Sigmoid colon (tissue), 7 donors: Measurements from ENCODE around the gene PGS1. TPM values are rescaled to one million over a fixed set of nuclear protein-coding genes. Genes with fewer than 3 reads are reported as not detected.
A peak's percentile ranks its signal among the peaks of the same experiment; 100 is the strongest.

ENCODE experiments used
- DNase-seq: peaks from one replicate; pipeline ENCODE4 v3.0.0-alpha.2; 2019
- H3K27ac ChIP-seq, 4 donors: fragments of 200-600 bp; sonication (generic); one replicate each; pipeline ENCODE4 v1.5.1; 2016 to 2019; ENCODE audit warnings: mild to moderate bottlenecking in 1 of 4
- H3K27me3 ChIP-seq, 3 donors: fragments of 200-600 bp; sonication (generic); one replicate each; pipeline ENCODE4 v1.5.1; 2019; ENCODE audit warnings: mild to moderate bottlenecking in 1 of 3
- H3K36me3 ChIP-seq, 4 donors: fragments of 200-600 bp; sonication (generic); one replicate each; pipeline ENCODE4 v1.5.1; 2016 to 2019
- H3K4me1 ChIP-seq, 4 donors: fragments of 200-600 bp; sonication (generic); one replicate each; pipeline ENCODE4 v1.5.1; 2017 to 2019
- H3K4me3 ChIP-seq, 4 donors: fragments of 200-600 bp; sonication (generic); one replicate each; pipeline ENCODE4 v1.5.1; 2017 to 2019; ENCODE audit warnings: mild to moderate bottlenecking in 2 of 4, moderate library complexity in 1 of 4
- H3K9me3 ChIP-seq, 4 donors: fragments of 200-600 bp in 3 of 4; sonication (generic) in 3 of 4; one replicate each; pipeline versions ENCODE4 v1.5.1 to v1.6.1; 2013 to 2019
- EP300 ChIP-seq, 4 donors: sonication (generic); formaldehyde crosslinking; IDR thresholded peaks; one replicate each; pipeline ENCODE4 v1.6.1; 2017; ENCODE audit warnings: antibody characterized with exemption in 4 of 4
- POLR2A ChIP-seq, 2 donors: fragments of 450-650 bp; IDR thresholded peaks; one replicate each; pipeline ENCODE4 v1.6.1; 2016; ENCODE audit warnings: antibody characterized with exemption in 2 of 2, mild to moderate bottlenecking in 2 of 2, moderate library complexity in 2 of 2
- POLR2AphosphoS5 ChIP-seq, 4 donors: sonication (generic); formaldehyde crosslinking; IDR thresholded peaks; one replicate each; pipeline ENCODE4 v1.6.1; 2017; ENCODE audit warnings: antibody characterized with exemption in 4 of 4
- WGBS, 2 donors: extraction: QIAGEN DNeasy Blood & Tissue Kit; methylation state at CpG; one replicate each; pipeline ENCODE4 v1.1.7; 2013; 5-methylcytosine and 5-hydroxymethylcytosine counted together
- intact Hi-C: fragments of 100-400 bp; cut with DNase I; formaldehyde crosslinking; loops from one replicate; pipeline ENCODE4 v1.15.1; 2023
- polyA plus RNA-seq, 3 donors: library from polyadenylated mRNA; stranded (reverse); fragments of 200-250 nt; gene quantifications; one replicate each; pipeline ENCODE4 v1.2.3, GENCODE V29; 2013
- total RNA-seq, 4 donors: library from RNA; depleted of rRNA; stranded (reverse); fragments of >200 nt; gene quantifications; one replicate each; pipeline ENCODE4 v1.1.0, GENCODE V29; 2016
- TF ChIP-seq, protein P1 (sequence below), 4 experiments: fragments of 450-650 bp in 3 of 4; fragments of 200-600 bp in 1 of 4; IDR thresholded peaks; one replicate each; pipeline ENCODE4 v1.5.1; 2016 to 2019; ENCODE audit warnings: antibody characterized with exemption in 4 of 4, mild to moderate bottlenecking in 3 of 4, moderate library complexity in 2 of 4
- donor health status: healthy with polysubstance abuse.
- donor health status: Bipolar disorder and iron deficiency.
- donor health status: healthy.

Gene PGS1
- total and polyA plus RNA-seq, 7 donors = 9.9 to 36.9 (median 28.6) TPM

GRCh38 chr17:78372841-78373240 lies 5.6 kb upstream of the PGS1 start:
- intact Hi-C loops = no loop called here
- WGBS, 2 donors = 77 to 79% methylated on average over 5 of the region's 5 CpGs
- DNase-seq = no peak
- H3K4me3 ChIP-seq = no peak overlapping the region
- H3K4me1 ChIP-seq = peaks cover 0 to 25% (median 9%) of the 10 kb centered on the region in 4 donors
- TF ChIP-seq POLR2AphosphoS5 (IDR thresholded peaks at IDR 0.05) = no peak
- TF ChIP-seq, protein P1, sequence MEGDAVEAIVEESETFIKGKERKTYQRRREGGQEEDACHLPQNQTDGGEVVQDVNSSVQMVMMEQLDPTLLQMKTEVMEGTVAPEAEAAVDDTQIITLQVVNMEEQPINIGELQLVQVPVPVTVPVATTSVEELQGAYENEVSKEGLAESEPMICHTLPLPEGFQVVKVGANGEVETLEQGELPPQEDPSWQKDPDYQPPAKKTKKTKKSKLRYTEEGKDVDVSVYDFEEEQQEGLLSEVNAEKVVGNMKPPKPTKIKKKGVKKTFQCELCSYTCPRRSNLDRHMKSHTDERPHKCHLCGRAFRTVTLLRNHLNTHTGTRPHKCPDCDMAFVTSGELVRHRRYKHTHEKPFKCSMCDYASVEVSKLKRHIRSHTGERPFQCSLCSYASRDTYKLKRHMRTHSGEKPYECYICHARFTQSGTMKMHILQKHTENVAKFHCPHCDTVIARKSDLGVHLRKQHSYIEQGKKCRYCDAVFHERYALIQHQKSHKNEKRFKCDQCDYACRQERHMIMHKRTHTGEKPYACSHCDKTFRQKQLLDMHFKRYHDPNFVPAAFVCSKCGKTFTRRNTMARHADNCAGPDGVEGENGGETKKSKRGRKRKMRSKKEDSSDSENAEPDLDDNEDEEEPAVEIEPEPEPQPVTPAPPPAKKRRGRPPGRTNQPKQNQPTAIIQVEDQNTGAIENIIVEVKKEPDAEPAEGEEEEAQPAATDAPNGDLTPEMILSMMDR (IDR thresholded peaks at IDR 0.05) = no peak
- TF ChIP-seq POLR2A (IDR thresholded peaks at IDR 0.05) = no peak
- no peak for TF ChIP-seq EP300 (IDR thresholded peaks at IDR 0.05)
- H3K36me3 ChIP-seq = no peaks in the 10 kb centered on the region
- no peaks in the 10 kb centered on the region for H3K9me3 ChIP-seq
- no peak overlapping the region for H3K27ac ChIP-seq
- no peaks in the 10 kb centered on the region for H3K27me3 ChIP-seq

DNA sequence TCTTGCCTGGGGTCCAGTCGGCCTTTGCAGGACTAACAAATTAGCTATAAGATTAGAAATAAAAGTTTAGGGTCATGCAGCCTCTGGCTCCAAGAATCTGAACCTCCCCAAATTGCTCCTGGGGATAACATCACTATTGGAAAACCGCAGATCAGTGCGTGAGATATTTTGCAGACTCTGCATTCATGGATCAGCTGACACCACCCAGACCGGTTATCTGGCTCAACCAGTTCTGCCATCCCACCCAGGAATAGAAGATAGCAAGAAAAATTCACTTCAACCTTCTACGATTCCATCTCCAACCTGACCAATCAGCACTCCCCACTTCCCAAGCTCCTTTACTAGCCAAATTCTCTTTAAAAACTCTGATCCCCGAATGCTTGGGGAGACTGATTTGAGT lies 4.3 kb upstream of the PGS1 start:
- no peak for DNase-seq
- no peaks in the 10 kb centered on the region for H3K36me3 ChIP-seq
- peaks cover 0 to 34% (median 16%) of the 10 kb centered on the region in 4 donors for H3K4me1 ChIP-seq
- H3K9me3 ChIP-seq = no peaks in the 10 kb centered on the region
- WGBS, 2 donors = 62 to 83% methylated on average over 6 of the region's 6 CpGs
- H3K27me3 ChIP-seq = no peaks in the 10 kb centered on the region
- no peak overlapping the region for H3K4me3 ChIP-seq
- H3K27ac ChIP-seq = peak overlapping the region in 1 of 4 donors; percentile 65
- intact Hi-C loops = no loop called here
- TF ChIP-seq EP300 (IDR thresholded peaks at IDR 0.05) (no peak), POLR2A (IDR thresholded peaks at IDR 0.05) (no peak), POLR2AphosphoS5 (IDR thresholded peaks at IDR 0.05) (no peak)
- TF ChIP-seq, protein P1 (IDR thresholded peaks at IDR 0.05) = no peak

DNA sequence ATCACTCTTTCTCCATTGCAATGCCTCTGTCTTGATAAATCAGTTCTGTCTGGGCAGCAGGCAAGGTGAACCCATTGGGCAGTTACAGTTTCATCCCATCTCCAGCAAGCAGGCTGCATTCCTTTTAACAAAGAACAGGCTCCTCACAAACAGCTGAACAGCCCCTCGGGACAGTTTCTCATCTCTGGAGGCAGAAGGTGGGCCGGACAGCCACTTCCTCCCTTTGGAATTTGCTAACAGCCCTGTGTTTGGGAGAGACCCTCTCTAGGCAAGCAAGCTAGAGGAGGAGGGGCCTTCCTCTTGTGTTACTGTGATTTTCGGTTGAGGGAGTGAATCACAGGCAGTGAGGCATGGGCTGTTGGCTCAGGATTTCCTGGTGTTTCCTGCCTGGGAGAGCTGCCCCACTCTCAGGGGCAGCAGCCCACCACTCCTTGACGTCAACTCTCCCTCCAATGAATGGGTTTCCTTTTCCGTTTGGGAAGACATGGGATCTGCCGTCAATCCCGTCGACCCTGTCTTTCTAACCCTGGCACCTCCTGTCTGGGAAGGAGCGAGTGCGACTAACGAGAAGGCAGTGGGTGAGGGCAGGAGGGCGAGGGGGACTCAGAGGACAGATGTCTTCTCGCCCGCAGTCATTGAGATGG lies 3.7 kb upstream of the PGS1 start:
- H3K4me1 ChIP-seq = peaks cover 0 to 39% (median 22%) of the 10 kb centered on the region in 4 donors
- intact Hi-C loops = no loop called here
- H3K27ac ChIP-seq = peak overlapping the region in 3 of 4 donors; percentile 59 to 71 (median 65)
- H3K36me3 ChIP-seq = no peaks in the 10 kb centered on the region
- no peak for DNase-seq
- no peak overlapping the region for H3K4me3 ChIP-seq
- no peaks in the 10 kb centered on the region for H3K9me3 ChIP-seq
- TF ChIP-seq POLR2A (IDR thresholded peaks at IDR 0.05) (no peak), EP300 (IDR thresholded peaks at IDR 0.05) (no peak), POLR2AphosphoS5 (IDR thresholded peaks at IDR 0.05) (peak in 1 of 4 donors; percentile 6)
- TF ChIP-seq, protein P1 (IDR thresholded peaks at IDR 0.05) = no peak
- WGBS, 2 donors = 78 to 84% methylated on average over 14 of the region's 14 CpGs
- H3K27me3 ChIP-seq = no peaks in the 10 kb centered on the region

DNA sequence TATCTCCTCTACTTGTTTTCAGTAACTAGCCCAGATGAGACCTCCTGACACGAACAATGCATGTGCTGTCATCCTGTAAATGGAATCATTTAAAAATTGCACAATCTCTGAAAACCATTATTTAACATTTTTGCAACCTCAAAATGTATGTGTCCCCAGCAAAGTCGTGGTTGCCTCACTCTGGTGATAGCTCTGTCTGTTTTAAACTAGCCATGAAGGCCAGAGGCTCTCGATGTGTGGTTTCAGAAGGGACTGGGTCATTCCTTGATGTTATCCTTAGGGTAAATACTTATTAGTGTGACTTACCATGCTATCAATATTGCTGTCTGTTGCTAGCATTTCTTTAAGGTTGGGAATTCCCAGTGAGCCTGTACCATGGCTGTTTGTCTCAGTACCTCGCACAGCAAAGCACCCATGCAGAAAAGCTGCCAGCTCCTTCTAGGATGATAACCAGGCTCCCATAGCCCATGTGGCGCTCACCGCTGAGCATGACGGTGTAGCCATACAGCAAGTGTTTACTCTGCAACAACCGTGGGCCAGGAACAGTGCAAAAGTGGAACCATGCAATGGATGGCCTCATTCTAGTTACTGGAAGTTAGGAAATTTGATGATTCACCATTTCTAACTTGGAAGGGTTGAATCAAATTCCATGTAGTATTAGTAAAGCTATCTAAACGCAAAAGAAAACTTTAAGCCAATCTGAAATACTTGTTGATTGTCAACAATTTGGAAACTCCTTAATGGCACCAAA lies 2.9 kb upstream of the PGS1 start:
- Histone ChIP-seq H3K36me3 (no peaks in the 10 kb centered on the region), H3K27me3 (no peaks in the 10 kb centered on the region), H3K27ac (peak overlapping the region in 3 of 4 donors; percentile 59 to 71 (median 65)), H3K9me3 (no peaks in the 10 kb centered on the region), H3K4me1 (peaks cover 0 to 44% (median 28%) of the 10 kb centered on the region in 4 donors), H3K4me3 (no peak overlapping the region)
- TF ChIP-seq EP300 (IDR thresholded peaks at IDR 0.05) = peak in 2 of 4 donors; percentile 66 to 82
- TF ChIP-seq POLR2AphosphoS5 (IDR thresholded peaks at IDR 0.05) = peak; percentile 35 to 93 (median 73)
- TF ChIP-seq, protein P1 (IDR thresholded peaks at IDR 0.05) = no peak
- no peak for TF ChIP-seq POLR2A (IDR thresholded peaks at IDR 0.05)
- 64 to 66% methylated on average over 9 of the region's 9 CpGs for WGBS, 2 donors
- peak; percentile 87 for DNase-seq
- intact Hi-C loops = no loop called here
